Skin of body (tissue), 2 donors: Measurements from ENCODE around the gene KRTAP1-4. TPM values are rescaled to one million over a fixed set of nuclear protein-coding genes. Genes with fewer than 3 reads are reported as not detected.
"Not testable (repeated sequence)": the region's sequence is repeated elsewhere in the genome, so short reads cannot be mapped to it uniquely, and the experiment has no call there.

ENCODE experiments used
- DNase-seq: peaks from one replicate; lab custom pipeline; 2025; lab: John Stamatoyannopoulos, UW
- total RNA-seq: library from RNA; depleted of rRNA; stranded (reverse); fragments of >200 nt; gene quantifications from one replicate; pipeline ENCODE4 v1.2.3, GENCODE V29; 2014

The KRTAP1-4 gene
- total RNA-seq, 1 donor from 2014 or later = not detected

GRCh38 chr17:41048441-41048840 lies 18.4 kb upstream of the KRTAP1-4 start:
- no peak for DNase-seq

- DNase-seq = not testable (repeated sequence)
Measured at GRCh38 chr17:41046735-41047465, 16.9 kb upstream of the KRTAP1-4 start, which contains the start of gene KRTAP2-1. KRTAP2-1 (minus strand) TSS chr17:41047316; CDS start chr17:41047267, 49 bp downstream.

GRCh38 chr17:41042953-41043352 lies 13.0 kb upstream of the KRTAP1-4 start:
- DNase-seq = no peak

GRCh38 chr17:41040783-41041571 lies 11.0 kb upstream of the KRTAP1-4 start, which contains the start of gene KRTAP1-1:
KRTAP1-1 (minus strand) TSS chr17:41041450; CDS start chr17:41041397, 53 bp downstream.
- DNase-seq = not testable (repeated sequence)

- DNase-seq = no peak
Measured at GRCh38 chr17:41037853-41038350, 7.9 kb upstream of the KRTAP1-4 start.

GRCh38 chr17:41034346-41034935 lies 4.4 kb upstream of the KRTAP1-4 start, which contains the start of gene KRTAP1-3:
KRTAP1-3 (minus strand) TSS chr17:41034874; CDS start chr17:41034821, 53 bp downstream.
- DNase-seq = not testable (repeated sequence)

GRCh38 chr17:41026715-41027471 lies 3.1 kb downstream of the KRTAP1-4 start, which contains the start of gene KRTAP1-5:
KRTAP1-5 (minus strand) TSS chr17:41027208; CDS start chr17:41027155, 53 bp downstream.
- DNase-seq = no peak

- DNase-seq = no peak
Measured at GRCh38 chr17:41024697-41025096, 5.3 kb downstream of the KRTAP1-4 start.

GRCh38 chr17:41020336-41020735 lies 9.7 kb downstream of the KRTAP1-4 start:
- no peak for DNase-seq

GRCh38 chr17:41019415-41019814 lies 10.6 kb downstream of the KRTAP1-4 start:
- no peak for DNase-seq

- DNase-seq = no peak
Measured at GRCh38 chr17:41018541-41018940, 11.5 kb downstream of the KRTAP1-4 start.

GRCh38 chr17:41016578-41017215 lies 13.3 kb downstream of the KRTAP1-4 start:
- no peak for DNase-seq

- DNase-seq = no peak
Measured at GRCh38 chr17:41015454-41015853, 14.5 kb downstream of the KRTAP1-4 start.

- no peak for DNase-seq
Measured at GRCh38 chr17:41013606-41014005, 16.4 kb downstream of the KRTAP1-4 start.

- no peak for DNase-seq
Measured at GRCh38 chr17:41013181-41013580, 16.8 kb downstream of the KRTAP1-4 start.

- DNase-seq = no peak
Measured at GRCh38 chr17:41012326-41013120, 17.5 kb downstream of the KRTAP1-4 start.

GRCh38 chr17:41010441-41010840 lies 19.6 kb downstream of the KRTAP1-4 start:
- no peak for DNase-seq

- no peak for DNase-seq
Measured at GRCh38 chr17:41009936-41010335, 20.1 kb downstream of the KRTAP1-4 start.

GRCh38 chr17:41009301-41009760 lies 20.7 kb downstream of the KRTAP1-4 start:
- no peak for DNase-seq
